Right lung (tissue), 10 donors: ENCODE measurements around the gene RASGEF1B. TPM values are rescaled to one million over a fixed set of nuclear protein-coding genes. Genes with fewer than 3 reads are reported as not detected.

Experiments
- DNase-seq, 2 donors: peaks; one replicate each; pipeline ENCODE4 v3.0.0-alpha.2; 2013
- long read RNA-seq, 8 donors: transcript quantifications; one replicate each; lab custom pipeline, GENCODE V29; 2026
- polyA plus RNA-seq, 5 donors: library from polyadenylated mRNA; unstranded; fragments of 120-200 nt; gene quantifications; one replicate each; pipeline versions ENCODE4 v1.2.1 to v1.2.3, GENCODE V29; 2013; ENCODE audit warnings: inconsistent platforms in 1 of 5, low replicate concordance in 1 of 5; ENCODE audit not compliant: insufficient read length in 5 of 5, insufficient read depth in 1 of 5

Gene RASGEF1B
- 10 to 100 TPM in 3 of 5 donors, 1 to 10 TPM in 2; 7.0 to 12.8 (median 12.1) TPM for polyA plus RNA-seq
- long read RNA-seq, donor 1, full-length matches to known transcripts: 3 of 8 reads
- long read RNA-seq, donor 1, partial matches to known transcripts: 5 of 8 reads
- long read RNA-seq, donor 1, other reads (novel, unspliced or antisense): 0 of 8 reads
- long read RNA-seq, donor 2: 0 reads
- long read RNA-seq, donor 3: 0 reads
- long read RNA-seq, donor 4, partial matches to known transcripts: 0 of 1 reads
- long read RNA-seq, donor 4, other reads (novel, unspliced or antisense): 0 of 1 reads
- long read RNA-seq, donor 5: 0 reads
- long read RNA-seq, donor 6: 0 reads
- long read RNA-seq, donor 7, full-length matches to known transcripts: 1 of 1 reads
- long read RNA-seq, donor 7, partial matches to known transcripts: 0 of 1 reads
- long read RNA-seq, donor 7, other reads (novel, unspliced or antisense): 0 of 1 reads
- long read RNA-seq, donor 8: 0 reads

GRCh38 chr4:81471588-81472280, at the start of gene RASGEF1B:
Gene RASGEF1B, minus strand, starts transcription at chr4:81471907. Its CDS starts 12,399 bp downstream, at chr4:81459508.
- DNase-seq: peak; percentile 84 to 87

GRCh38 chr4:81519856-81520255, 48.1 kb upstream of the RASGEF1B start:
- DNase-seq: no peak

- DNase-seq: no peak
Observed at GRCh38 chr4:81519427-81519773, 47.7 kb upstream of the RASGEF1B start.

- DNase-seq: no peak
Observed at GRCh38 chr4:81518762-81519426, 47.2 kb upstream of the RASGEF1B start.

- no peak for DNase-seq
Observed at GRCh38 chr4:81516241-81516640, 44.5 kb upstream of the RASGEF1B start.

- no peak for DNase-seq
Observed at GRCh38 chr4:81512757-81513501, 41.2 kb upstream of the RASGEF1B start.

GRCh38 chr4:81512001-81512756, 40.5 kb upstream of the RASGEF1B start:
- DNase-seq: no peak

GRCh38 chr4:81510643-81511178, 39.0 kb upstream of the RASGEF1B start:
- no peak for DNase-seq

GRCh38 chr4:81509822-81510221, 38.1 kb upstream of the RASGEF1B start:
- DNase-seq: no peak

GRCh38 chr4:81509191-81509590, 37.5 kb upstream of the RASGEF1B start:
- no peak for DNase-seq

GRCh38 chr4:81508411-81509185, 36.9 kb upstream of the RASGEF1B start:
- DNase-seq: peak in 1 of 2 donors; percentile 42

- DNase-seq: no peak
Observed at GRCh38 chr4:81507530-81507929, 35.8 kb upstream of the RASGEF1B start.

- no peak for DNase-seq
Observed at GRCh38 chr4:81506731-81507130, 35.0 kb upstream of the RASGEF1B start.

GRCh38 chr4:81505726-81506125, 34.0 kb upstream of the RASGEF1B start:
- no peak for DNase-seq

GRCh38 chr4:81505004-81505598, 33.4 kb upstream of the RASGEF1B start:
- DNase-seq: peak; percentile 75 to 78

- no peak for DNase-seq
Observed at GRCh38 chr4:81504112-81505003, 32.7 kb upstream of the RASGEF1B start.

GRCh38 chr4:81503586-81503985, 31.9 kb upstream of the RASGEF1B start:
- DNase-seq: no peak

GRCh38 chr4:81502564-81502963, 30.9 kb upstream of the RASGEF1B start:
- no peak for DNase-seq
